Spleen (tissue), 11 donors: ENCODE data around the gene KLHL26. TPM values are rescaled to one million over a fixed set of nuclear protein-coding genes. Genes with fewer than 3 reads are reported as not detected.

ENCODE experiments used
- DNase-seq: peaks from one replicate; pipeline ENCODE4 v3.0.0-alpha.2; 2020
- H3K27ac ChIP-seq, 8 donors: fragments of 200-600 bp; sonication (generic) in 7 of 8; 1 replicate in 4 of 8; 2 replicates in 4 of 8; pipeline versions ENCODE4 v1.5.0 to v1.8.0; 2016 to 2021; ENCODE audit warnings: inconsistent platforms in 4 of 8, mild to moderate bottlenecking in 4 of 8, moderate library complexity in 1 of 8
- H3K27me3 ChIP-seq, 7 donors: fragments of 200-600 bp; sonication (generic) in 6 of 7; replicated peaks in 1 of 7; 1 replicate in 4 of 7; 2 replicates in 3 of 7; pipeline versions ENCODE4 v1.5.0 to v1.8.0; 2016 to 2021; ENCODE audit warnings: inconsistent platforms in 3 of 7, mild to moderate bottlenecking in 1 of 7
- H3K36me3 ChIP-seq, 6 donors: fragments of 200-600 bp; sonication (generic) in 5 of 6; 1 replicate in 4 of 6; 2 replicates in 2 of 6; pipeline versions ENCODE4 v1.5.0 to v1.8.0; 2016 to 2021; ENCODE audit warnings: inconsistent platforms in 2 of 6
- H3K4me1 ChIP-seq, 6 donors: fragments of 200-600 bp; sonication (generic) in 5 of 6; 1 replicate in 3 of 6; 2 replicates in 3 of 6; pipeline versions ENCODE4 v1.5.0 to v1.8.0; 2016 to 2021; ENCODE audit warnings: inconsistent platforms in 3 of 6
- H3K4me3 ChIP-seq, 8 donors: fragments of 200-600 bp; sonication (generic) in 7 of 8; 1 replicate in 4 of 8; 2 replicates in 4 of 8; pipeline versions ENCODE4 v1.5.0 to v1.8.0; 2016 to 2021; ENCODE audit warnings: inconsistent platforms in 4 of 8, mild to moderate bottlenecking in 4 of 8, moderate library complexity in 2 of 8
- H3K9me3 ChIP-seq, 8 donors: fragments of 200-600 bp; sonication (generic) in 7 of 8; 1 replicate in 4 of 8; 2 replicates in 4 of 8; pipeline versions ENCODE4 v1.5.0 to v1.8.0; 2016 to 2021; ENCODE audit warnings: inconsistent platforms in 4 of 8
- POLR2A ChIP-seq, 3 donors: fragments of 450-650 bp; IDR thresholded peaks; one replicate each; pipeline ENCODE4 v1.5.1; 2017; ENCODE audit warnings: antibody characterized with exemption in 3 of 3, mild to moderate bottlenecking in 1 of 3
- POLR2AphosphoS5 ChIP-seq, 3 donors: sonication (generic); formaldehyde crosslinking; IDR thresholded peaks; one replicate each; pipeline ENCODE4 v1.5.1; 2017; ENCODE audit warnings: antibody characterized with exemption in 3 of 3
- WGBS, 5 donors: extraction: QIAGEN DNeasy Blood & Tissue Kit in 3 of 5; methylation state at CpG; one replicate each; pipeline versions ENCODE4 v1.1.5 to v1.1.7; 2013 to 2018; 5-methylcytosine and 5-hydroxymethylcytosine counted together
- intact Hi-C: fragments of 100-400 bp; cut with DNase I; formaldehyde crosslinking; loops from one replicate; pipeline ENCODE4 v1.15.0; 2023; ENCODE audit warnings: low total_unique reads
- polyA plus RNA-seq, 3 donors: library from polyadenylated mRNA; stranded (reverse); fragments of 200-250 nt; gene quantifications; one replicate each; pipeline ENCODE4 v1.2.1, GENCODE V29; 2013
- total RNA-seq, 7 donors: library from RNA; depleted of rRNA in 3 of 7; stranded (reverse); fragments of >200 nt in 3 of 7; fragmentation: NEBNext Ultra II Directional in 4 of 7; extraction: Animal tissue kit (Norgen Biotek cat#: 25700) in 4 of 7; gene quantifications; one replicate each; pipeline versions ENCODE4 v1.1.0 to v1.2.1, GENCODE V29; 2016 to 2021
- TF ChIP-seq, protein P1 (sequence below), 11 experiments: fragments of 200-600 bp in 7 of 11; fragments of 450-650 bp in 4 of 11; sonication (generic) in 4 of 11; IDR thresholded peaks in 8 of 11; conservative IDR thresholded peaks in 3 of 11; 1 replicate in 7 of 11; 2 replicates in 4 of 11; pipeline versions ENCODE4 v1.4.0 to v1.8.0; 2016 to 2021; ENCODE audit warnings: antibody characterized with exemption in 11 of 11, inconsistent platforms in 4 of 11, mild to moderate bottlenecking in 1 of 11
- donor health status: healthy with polysubstance abuse.
- donor health status: DM: no; HTN: no; CAD: no; lungs with moderate emphysema.
- donor health status: DM: no; HTN: no; CAD: no.
- donor health status: Bipolar disorder and iron deficiency.
- donor health status: healthy.
- donor health status: DM: no; HTN: no; CAD: no.
- donor health status: DM: yes; HTN: yes; CAD: no.

KLHL26 gene
- total and polyA plus RNA-seq, 10 donors = 1.7 to 23.1 (median 7.2) TPM

DNA sequence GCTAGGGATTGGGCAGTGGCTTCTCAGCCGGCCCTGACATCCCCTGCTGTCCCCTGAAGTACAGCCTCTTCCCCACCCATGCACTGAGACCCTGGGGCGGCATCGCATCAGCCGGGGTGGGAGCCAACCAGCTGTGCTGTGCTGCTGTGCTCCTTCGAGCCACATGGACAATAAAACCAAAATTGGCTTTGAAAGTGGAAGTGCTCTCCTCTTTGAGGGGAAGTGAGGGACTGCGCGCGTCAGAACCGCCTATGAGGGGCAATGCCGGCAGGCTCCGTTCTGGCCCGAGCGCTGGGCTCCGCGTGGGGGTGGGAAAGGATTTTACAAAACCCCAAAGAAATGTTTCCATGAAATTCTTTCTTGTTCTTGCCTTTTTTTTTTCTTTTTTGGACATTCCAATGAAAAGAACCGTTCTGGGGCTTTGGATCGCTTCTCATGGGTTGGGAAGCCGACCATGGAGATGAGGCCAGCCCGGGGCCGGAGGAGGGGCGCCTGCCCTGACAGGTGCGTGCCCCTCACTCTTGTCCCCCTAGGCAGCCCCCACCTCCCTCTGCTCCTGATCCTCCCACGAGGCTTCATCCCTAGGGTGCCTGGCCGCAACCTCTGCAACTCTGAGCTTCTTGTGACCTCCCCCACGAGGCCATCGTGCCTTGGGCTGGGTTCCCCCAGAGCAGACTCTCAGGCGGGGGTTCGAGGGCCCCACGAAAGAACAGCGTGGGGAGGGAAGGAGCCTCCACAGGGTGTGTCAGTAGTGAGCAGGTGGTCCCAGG, 22.6 kb downstream of the KLHL26 start:
- H3K36me3 ChIP-seq = peaks cover 0 to 10% (median 0%) of the 10 kb centered on the region in 6 donors
- no peak overlapping the region for H3K4me3 ChIP-seq
- H3K27me3 ChIP-seq = no peaks in the 10 kb centered on the region
- H3K4me1 ChIP-seq = peaks cover 8 to 80% (median 53%) of the 10 kb centered on the region in 6 donors
- H3K9me3 ChIP-seq = no peaks in the 10 kb centered on the region
- 45 to 54% (median 51%) methylated on average over 26 to 30 of the region's 30 CpGs for WGBS, 5 donors
- TF ChIP-seq POLR2AphosphoS5 (IDR thresholded peaks at IDR 0.05) = peak; percentile 58 to 63 (median 61)
- TF ChIP-seq, protein P1, sequence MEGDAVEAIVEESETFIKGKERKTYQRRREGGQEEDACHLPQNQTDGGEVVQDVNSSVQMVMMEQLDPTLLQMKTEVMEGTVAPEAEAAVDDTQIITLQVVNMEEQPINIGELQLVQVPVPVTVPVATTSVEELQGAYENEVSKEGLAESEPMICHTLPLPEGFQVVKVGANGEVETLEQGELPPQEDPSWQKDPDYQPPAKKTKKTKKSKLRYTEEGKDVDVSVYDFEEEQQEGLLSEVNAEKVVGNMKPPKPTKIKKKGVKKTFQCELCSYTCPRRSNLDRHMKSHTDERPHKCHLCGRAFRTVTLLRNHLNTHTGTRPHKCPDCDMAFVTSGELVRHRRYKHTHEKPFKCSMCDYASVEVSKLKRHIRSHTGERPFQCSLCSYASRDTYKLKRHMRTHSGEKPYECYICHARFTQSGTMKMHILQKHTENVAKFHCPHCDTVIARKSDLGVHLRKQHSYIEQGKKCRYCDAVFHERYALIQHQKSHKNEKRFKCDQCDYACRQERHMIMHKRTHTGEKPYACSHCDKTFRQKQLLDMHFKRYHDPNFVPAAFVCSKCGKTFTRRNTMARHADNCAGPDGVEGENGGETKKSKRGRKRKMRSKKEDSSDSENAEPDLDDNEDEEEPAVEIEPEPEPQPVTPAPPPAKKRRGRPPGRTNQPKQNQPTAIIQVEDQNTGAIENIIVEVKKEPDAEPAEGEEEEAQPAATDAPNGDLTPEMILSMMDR (IDR thresholded peaks at IDR 0.05 in 8 of 11, conservative IDR thresholded peaks at IDR 0.05 in 3 of 11) = no peak
- no peak for DNase-seq
- H3K27ac ChIP-seq = peak overlapping the region in 6 of 8 donors; percentile 47 to 78 (median 63)
- intact Hi-C loops = no loop called here

- no peak overlapping the region for H3K4me3 ChIP-seq
- TF ChIP-seq POLR2AphosphoS5 (IDR thresholded peaks at IDR 0.05) = peak in 2 of 3 donors; percentile 41 to 65
- TF ChIP-seq, protein P1 (IDR thresholded peaks at IDR 0.05 in 8 of 11, conservative IDR thresholded peaks at IDR 0.05 in 3 of 11) = no peak
- TF ChIP-seq POLR2A (IDR thresholded peaks at IDR 0.05) = no peak
- H3K36me3 ChIP-seq = peaks cover 0 to 18% (median 0%) of the 10 kb centered on the region in 6 donors
- H3K27me3 ChIP-seq = no peaks in the 10 kb centered on the region
- DNase-seq = no peak
- intact Hi-C loops = no loop called here
- peak overlapping the region in 7 of 8 donors; percentile 19 to 78 (median 57) for H3K27ac ChIP-seq
- peaks cover 8 to 85% (median 53%) of the 10 kb centered on the region in 6 donors for H3K4me1 ChIP-seq
- H3K9me3 ChIP-seq = no peaks in the 10 kb centered on the region
- 75 to 86% (median 82%) methylated on average over 18 to 37 of the region's 37 CpGs for WGBS, 5 donors
Measured at GRCh38 chr19:18660051-18660910, 23.5 kb downstream of the KLHL26 start.

DNA sequence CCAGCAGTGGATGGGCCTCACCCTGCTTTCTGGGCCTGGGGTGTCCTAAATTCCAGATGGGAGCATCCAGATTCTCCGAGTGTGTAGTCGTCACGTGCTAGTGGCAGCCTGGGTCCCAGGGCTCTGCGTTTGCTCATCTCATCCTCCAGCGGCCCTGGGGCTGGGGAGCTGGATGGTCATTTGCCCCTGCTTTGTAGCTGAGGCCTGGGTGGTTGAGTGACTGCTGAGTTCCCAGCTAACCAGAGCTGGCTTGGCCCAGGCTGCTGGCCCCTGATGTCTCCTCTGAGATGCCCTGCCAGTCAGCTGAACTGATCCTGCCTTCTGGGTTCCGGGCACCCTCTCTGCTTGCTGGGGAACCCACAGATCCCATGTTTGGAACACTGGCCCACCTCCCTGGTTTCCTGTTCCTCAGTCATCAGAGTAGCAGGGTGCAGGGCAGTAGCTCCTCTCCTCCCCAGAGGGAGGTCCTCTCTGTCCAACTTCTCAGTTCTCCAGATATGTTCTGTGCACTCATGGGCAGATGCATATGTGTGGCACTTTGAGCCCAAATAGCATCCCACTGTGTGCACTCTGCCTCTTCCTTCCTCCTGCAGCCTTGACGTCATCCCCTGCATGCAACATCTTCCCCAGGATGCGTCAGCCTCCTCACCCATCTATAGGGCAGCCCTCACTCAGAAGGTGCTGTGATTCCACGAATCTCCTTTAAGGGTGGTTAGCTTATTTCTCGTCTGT, 24.3 kb downstream of the KLHL26 start:
- no peak for DNase-seq
- 82 to 88% (median 86%) methylated on average over 8 to 10 of the region's 10 CpGs for WGBS, 5 donors
- no peaks in the 10 kb centered on the region for H3K9me3 ChIP-seq
- TF ChIP-seq, protein P1 (IDR thresholded peaks at IDR 0.05 in 8 of 11, conservative IDR thresholded peaks at IDR 0.05 in 3 of 11) = no peak
- peaks cover 0 to 26% (median 2%) of the 10 kb centered on the region in 6 donors for H3K36me3 ChIP-seq
- peaks cover 8 to 86% (median 49%) of the 10 kb centered on the region in 6 donors for H3K4me1 ChIP-seq
- H3K27ac ChIP-seq = peak overlapping the region in 6 of 8 donors; percentile 47 to 78 (median 63)
- H3K4me3 ChIP-seq = no peak overlapping the region
- no peaks in the 10 kb centered on the region for H3K27me3 ChIP-seq
- intact Hi-C loops = no loop called here
